ENCODE measurements around the gene SIGLEC5. TPM values are rescaled to one million over a fixed set of nuclear protein-coding genes. Genes with fewer than 3 reads are reported as not detected.

Gene SIGLEC5
- total and polyA plus RNA-seq, 2 experiments from 2014 or later = not detected

- TF ChIP-seq ZNF462 (CRISPR knock-in tag; IDR thresholded peaks at IDR 0.05) (no peak), ZNF114 (CRISPR knock-in tag; IDR thresholded peaks at IDR 0.05) (no peak), STAT1 (IDR thresholded peaks at IDR 0.05; ENCODE audit: unreplicated experiment) (no peak), REST (IDR thresholded peaks at IDR 0.05; ENCODE audit: unreplicated experiment) (no peak)
Observed at GRCh38 chr19:51614789-51615188, 15.4 kb downstream of the SIGLEC5 start (continued).

- peaks cover 92% of the 10 kb centered on the region for H3K9me3 Mint-ChIP-seq
- TF ChIP-seq NANOG (IDR thresholded peaks at IDR 0.05; ENCODE audit: borderline replicate concordance) (no peak), ZNF331 (CRISPR knock-in tag; IDR thresholded peaks at IDR 0.05; ENCODE audit: low read depth) (no peak), JUNB (IDR thresholded peaks at IDR 0.05; ENCODE audit: unreplicated experiment) (no peak), STAT1 (IDR thresholded peaks at IDR 0.05; ENCODE audit: unreplicated experiment) (no peak)
Observed at GRCh38 chr19:51610576-51610975, 19.6 kb downstream of the SIGLEC5 start.

More at GRCh38 chr19:51610576-51610975, 19.6 kb downstream of the SIGLEC5 start:
- ATAC-seq = no peak
- H3K27ac ChIP-seq (ENCODE audit: low read depth) = no peak overlapping the region
- H3K4me1 Mint-ChIP-seq = no peaks in the 10 kb centered on the region
- H3K27me3 ChIP-seq (ENCODE audit: insufficient read depth) = peaks cover 6% of the 10 kb centered on the region; the same call in 1 of the 2 replicates
- peaks cover 21% of the 10 kb centered on the region for H3K36me3 Mint-ChIP-seq (ENCODE audit: low read depth)
- H3F3A ChIP-seq (replicated peaks; ENCODE audit: low read depth) = no peaks in the 10 kb centered on the region
- no peaks in the 10 kb centered on the region for H4K20me1 ChIP-seq (replicated peaks; ENCODE audit: insufficient read depth)
- H3K27ac Mint-ChIP-seq = no peak overlapping the region
- no peak overlapping the region for H3K4me3 ChIP-seq
- H2AFZ ChIP-seq = no peak overlapping the region
- no peaks in the 10 kb centered on the region for H3K4me1 ChIP-seq (ENCODE audit: insufficient read depth)
- no peak for DNase-seq (ENCODE audit: low spot score)
- no peaks in the 10 kb centered on the region for H3K79me2 ChIP-seq (replicated peaks; ENCODE audit: insufficient read depth)
- H3K4me3 Mint-ChIP-seq = no peak overlapping the region
- H3K27me3 Mint-ChIP-seq (ENCODE audit: insufficient read depth, low read depth, poor library complexity) = peaks cover 8% of the 10 kb centered on the region
- H3K36me3 ChIP-seq (ENCODE audit: insufficient read depth) = no peaks in the 10 kb centered on the region
- no peak overlapping the region for H3K4me2 ChIP-seq
- H3K9me2 ChIP-seq (ENCODE audit: insufficient read depth) = no peaks in the 10 kb centered on the region
